ENCODE measurements around the gene STARD13. TPM values are rescaled to one million over a fixed set of nuclear protein-coding genes. Genes with fewer than 3 reads are reported as not detected.

Gene STARD13
- total and polyA plus RNA-seq, 7 experiments from 2014 or later, result 0.30 to 1.1 (median 0.73) TPM; not detected in 2

- Histone ChIP-seq H3K9me3 (ENCODE audit: control insufficient read depth in 2 of 3, low read length in 3 of 3) (no peaks in the 10 kb centered on the region), H3K4me3 (ENCODE audit: low read length) (no peak overlapping the region), H3K27me3 (ENCODE audit: control insufficient read depth in 2 of 2, insufficient read depth in 2 of 2, low read length in 2 of 2) (no peaks in the 10 kb centered on the region), H3K36me3 (ENCODE audit: control insufficient read depth in 2 of 3, insufficient read depth in 3 of 3, low read length in 3 of 3) (no peaks in the 10 kb centered on the region), H3K4me1 (ENCODE audit: control insufficient read depth in 2 of 2, insufficient read depth in 2 of 2, low read length in 2 of 2) (no peaks in the 10 kb centered on the region), H3K27ac (ENCODE audit: low read depth, low read length) (no peak overlapping the region)
- Mint-ChIP-seq H3K4me3 (no peak overlapping the region), H3K4me1 (no peaks in the 10 kb centered on the region), H3K27ac (no peak overlapping the region), H3K36me3 (no peaks in the 10 kb centered on the region), H3K9me3 (peaks cover 0 to 1% (median 0%) of the 10 kb centered on the region in 11 donors), H3K27me3 (peaks cover 5 to 23% (median 10%) of the 10 kb centered on the region in 5 donors)
- ATAC-seq (no peak), DNase-seq (no peak)
- POLR2A ChIA-PET, result no interaction called here
- CTCF ChIA-PET, result no interaction called here
- intact Hi-C loops (cut with micrococcal nuclease), result no loop called here
These were observed 113.2 kb downstream of the STARD13 start for GRCh38 chr13:33172400-33172799.

- peaks cover 5 to 34% (median 15%) of the 10 kb centered on the region in 5 donors for H3K27me3 Mint-ChIP-seq
- no peak overlapping the region for H3K27ac Mint-ChIP-seq
- no peaks in the 10 kb centered on the region for H3K4me1 Mint-ChIP-seq
- no peaks in the 10 kb centered on the region for H3K36me3 ChIP-seq (ENCODE audit: control insufficient read depth in 2 of 3, insufficient read depth in 3 of 3, low read length in 3 of 3)
- H3K9me3 ChIP-seq (ENCODE audit: control insufficient read depth in 2 of 3, low read length in 3 of 3), result no peaks in the 10 kb centered on the region
- H3K4me3 Mint-ChIP-seq, result no peak overlapping the region
- no peak overlapping the region for H3K4me3 ChIP-seq (ENCODE audit: low read length)
- POLR2A ChIA-PET, result no interaction called here
- no peak for ATAC-seq
- no peaks in the 10 kb centered on the region for H3K36me3 Mint-ChIP-seq
- CTCF ChIA-PET, result no interaction called here
- DNase-seq, result no peak
- no peaks in the 10 kb centered on the region for H3K4me1 ChIP-seq (ENCODE audit: control insufficient read depth in 2 of 2, insufficient read depth in 2 of 2, low read length in 2 of 2)
- no peaks in the 10 kb centered on the region for H3K27me3 ChIP-seq (ENCODE audit: control insufficient read depth in 2 of 2, insufficient read depth in 2 of 2, low read length in 2 of 2)
- intact Hi-C loops (cut with micrococcal nuclease), result no loop called here
- H3K27ac ChIP-seq (ENCODE audit: low read depth, low read length), result no peak overlapping the region
- peaks cover 0 to 1% (median 0%) of the 10 kb centered on the region in 11 donors for H3K9me3 Mint-ChIP-seq
These were observed 116.1 kb downstream of the STARD13 start for GRCh38 chr13:33169273-33169980.

- no peak overlapping the region for H3K4me3 ChIP-seq (ENCODE audit: low read length)
- H3K4me1 ChIP-seq (ENCODE audit: control insufficient read depth in 2 of 2, insufficient read depth in 2 of 2, low read length in 2 of 2), result no peaks in the 10 kb centered on the region
- H3K36me3 ChIP-seq (ENCODE audit: control insufficient read depth in 2 of 3, insufficient read depth in 3 of 3, low read length in 3 of 3), result no peaks in the 10 kb centered on the region
- H3K4me1 Mint-ChIP-seq, result no peaks in the 10 kb centered on the region
- H3K27me3 Mint-ChIP-seq, result peaks cover 4 to 34% (median 8%) of the 10 kb centered on the region in 5 donors
- POLR2A ChIA-PET, result no interaction called here
- H3K27ac ChIP-seq (ENCODE audit: low read depth, low read length), result no peak overlapping the region
- H3K4me3 Mint-ChIP-seq, result no peak overlapping the region
- CTCF ChIA-PET, result no interaction called here
- H3K9me3 Mint-ChIP-seq, result peaks cover 0 to 2% (median 0%) of the 10 kb centered on the region in 11 donors
- H3K27me3 ChIP-seq (ENCODE audit: control insufficient read depth in 2 of 2, insufficient read depth in 2 of 2, low read length in 2 of 2), result no peaks in the 10 kb centered on the region
- H3K36me3 Mint-ChIP-seq, result no peaks in the 10 kb centered on the region
- H3K9me3 ChIP-seq (ENCODE audit: control insufficient read depth in 2 of 3, low read length in 3 of 3), result no peaks in the 10 kb centered on the region
- ATAC-seq, result no peak
- H3K27ac Mint-ChIP-seq, result no peak overlapping the region
- intact Hi-C loops (cut with micrococcal nuclease), result no loop called here
- no peak for DNase-seq
These were observed 117.1 kb downstream of the STARD13 start for GRCh38 chr13:33168321-33168960.

GRCh38 chr13:33167491-33167890 is 118.1 kb downstream of the STARD13 start:
- CTCF ChIA-PET, result no interaction called here
- Histone ChIP-seq H3K27me3 (ENCODE audit: control insufficient read depth in 2 of 2, insufficient read depth in 2 of 2, low read length in 2 of 2) (no peaks in the 10 kb centered on the region), H3K27ac (ENCODE audit: low read depth, low read length) (no peak overlapping the region), H3K4me3 (ENCODE audit: low read length) (no peak overlapping the region), H3K9me3 (ENCODE audit: control insufficient read depth in 2 of 3, low read length in 3 of 3) (no peaks in the 10 kb centered on the region), H3K36me3 (ENCODE audit: control insufficient read depth in 2 of 3, insufficient read depth in 3 of 3, low read length in 3 of 3) (no peaks in the 10 kb centered on the region), H3K4me1 (ENCODE audit: control insufficient read depth in 2 of 2, insufficient read depth in 2 of 2, low read length in 2 of 2) (no peaks in the 10 kb centered on the region)
- DNase-seq (no peak), ATAC-seq (no peak)
- no peak overlapping the region for H3K4me3 Mint-ChIP-seq
- POLR2A ChIA-PET, result no interaction called here
- H3K9me3 Mint-ChIP-seq, result peaks cover 3 to 8% (median 5%) of the 10 kb centered on the region in 11 donors
- H3K36me3 Mint-ChIP-seq, result peaks cover 0 to 6% (median 4%) of the 10 kb centered on the region in 5 donors
- H3K27ac Mint-ChIP-seq, result no peak overlapping the region
- H3K27me3 Mint-ChIP-seq, result peaks cover 4 to 34% (median 5%) of the 10 kb centered on the region in 5 donors
- H3K4me1 Mint-ChIP-seq, result no peaks in the 10 kb centered on the region
- intact Hi-C loops (cut with micrococcal nuclease), result no loop called here

GRCh38 chr13:33165787-33166186 is 119.8 kb downstream of the STARD13 start:
- Histone ChIP-seq H3K27ac (ENCODE audit: low read depth, low read length) (no peak overlapping the region), H3K27me3 (ENCODE audit: control insufficient read depth in 2 of 2, insufficient read depth in 2 of 2, low read length in 2 of 2) (no peaks in the 10 kb centered on the region), H3K4me1 (ENCODE audit: control insufficient read depth in 2 of 2, insufficient read depth in 2 of 2, low read length in 2 of 2) (no peaks in the 10 kb centered on the region), H3K4me3 (ENCODE audit: low read length) (no peak overlapping the region), H3K36me3 (ENCODE audit: control insufficient read depth in 2 of 3, insufficient read depth in 3 of 3, low read length in 3 of 3) (no peaks in the 10 kb centered on the region), H3K9me3 (ENCODE audit: control insufficient read depth in 2 of 3, low read length in 3 of 3) (no peaks in the 10 kb centered on the region)
- H3K27me3 Mint-ChIP-seq, result peaks cover 4 to 33% (median 9%) of the 10 kb centered on the region in 5 donors
- ATAC-seq (no peak), DNase-seq (no peak)
- no peak overlapping the region for H3K4me3 Mint-ChIP-seq
- H3K9me3 Mint-ChIP-seq, result peaks cover 6 to 22% (median 12%) of the 10 kb centered on the region in 11 donors
- intact Hi-C loops (cut with micrococcal nuclease), result no loop called here
- POLR2A ChIA-PET, result no interaction called here
- H3K36me3 Mint-ChIP-seq, result peaks cover 0 to 12% (median 4%) of the 10 kb centered on the region in 5 donors
- CTCF ChIA-PET, result interaction anchor here (0.8 kb wide), 1 partner anchor 42 kb away, joined by 3 read pairs; no protein-coding TSS in a partner anchor
- H3K4me1 Mint-ChIP-seq, result no peaks in the 10 kb centered on the region
- no peak overlapping the region for H3K27ac Mint-ChIP-seq

GRCh38 chr13:33164331-33164730 is 121.2 kb downstream of the STARD13 start:
- no peaks in the 10 kb centered on the region for H3K4me1 Mint-ChIP-seq
- no peak for ATAC-seq
- POLR2A ChIA-PET, result interaction anchor here (0.6 kb wide), 1 partner anchor 427 kb away, joined by 4 read pairs; no protein-coding TSS in a partner anchor
- H3K36me3 Mint-ChIP-seq, result peaks cover 0 to 12% (median 4%) of the 10 kb centered on the region in 5 donors
- H3K27ac Mint-ChIP-seq, result no peak overlapping the region
- Histone ChIP-seq H3K27ac (ENCODE audit: low read depth, low read length) (no peak overlapping the region), H3K36me3 (ENCODE audit: control insufficient read depth in 2 of 3, insufficient read depth in 3 of 3, low read length in 3 of 3) (no peaks in the 10 kb centered on the region), H3K4me1 (ENCODE audit: control insufficient read depth in 2 of 2, insufficient read depth in 2 of 2, low read length in 2 of 2) (no peaks in the 10 kb centered on the region), H3K9me3 (ENCODE audit: control insufficient read depth in 2 of 3, low read length in 3 of 3) (no peaks in the 10 kb centered on the region), H3K27me3 (ENCODE audit: control insufficient read depth in 2 of 2, insufficient read depth in 2 of 2, low read length in 2 of 2) (no peaks in the 10 kb centered on the region), H3K4me3 (ENCODE audit: low read length) (no peak overlapping the region)
- intact Hi-C loops (cut with micrococcal nuclease), result no loop called here
- H3K27me3 Mint-ChIP-seq, result peaks cover 0 to 33% (median 5%) of the 10 kb centered on the region in 5 donors
- H3K4me3 Mint-ChIP-seq, result no peak overlapping the region
- no peak for DNase-seq
- CTCF ChIA-PET, result no interaction called here
- peaks cover 6 to 22% (median 12%) of the 10 kb centered on the region in 11 donors for H3K9me3 Mint-ChIP-seq

Data from naive thymus-derived CD4-positive, alpha-beta T cell (primary cell).